22Rv1 (cell line): Measurements from ENCODE around the gene BNC2.

Experiments used
- ZFX ChIP-seq: fragments of 450-650 bp; IDR thresholded peaks from 2 replicates; pipeline ENCODE4 v1.6.1; 2017; ENCODE audit warnings: antibody characterized with exemption, borderline replicate concordance
- TF ChIP-seq, protein P1 (sequence below): fragments of 450-650 bp; IDR thresholded peaks from 2 replicates; pipeline ENCODE4 v1.5.1; 2017; ENCODE audit warnings: mild to moderate bottlenecking

- TF ChIP-seq, protein P1, sequence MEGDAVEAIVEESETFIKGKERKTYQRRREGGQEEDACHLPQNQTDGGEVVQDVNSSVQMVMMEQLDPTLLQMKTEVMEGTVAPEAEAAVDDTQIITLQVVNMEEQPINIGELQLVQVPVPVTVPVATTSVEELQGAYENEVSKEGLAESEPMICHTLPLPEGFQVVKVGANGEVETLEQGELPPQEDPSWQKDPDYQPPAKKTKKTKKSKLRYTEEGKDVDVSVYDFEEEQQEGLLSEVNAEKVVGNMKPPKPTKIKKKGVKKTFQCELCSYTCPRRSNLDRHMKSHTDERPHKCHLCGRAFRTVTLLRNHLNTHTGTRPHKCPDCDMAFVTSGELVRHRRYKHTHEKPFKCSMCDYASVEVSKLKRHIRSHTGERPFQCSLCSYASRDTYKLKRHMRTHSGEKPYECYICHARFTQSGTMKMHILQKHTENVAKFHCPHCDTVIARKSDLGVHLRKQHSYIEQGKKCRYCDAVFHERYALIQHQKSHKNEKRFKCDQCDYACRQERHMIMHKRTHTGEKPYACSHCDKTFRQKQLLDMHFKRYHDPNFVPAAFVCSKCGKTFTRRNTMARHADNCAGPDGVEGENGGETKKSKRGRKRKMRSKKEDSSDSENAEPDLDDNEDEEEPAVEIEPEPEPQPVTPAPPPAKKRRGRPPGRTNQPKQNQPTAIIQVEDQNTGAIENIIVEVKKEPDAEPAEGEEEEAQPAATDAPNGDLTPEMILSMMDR: no peak
- TF ChIP-seq ZFX: no peak
These were observed 148.5 kb downstream of the BNC2 start for GRCh38 chr9:16721972-16722371.
